Astrocyte (in vitro differentiated cells and primary cell): ENCODE data around the gene ZNF573.

Source experiments
- EZH2 ChIP-seq: IDR thresholded peaks from 2 replicates; pipeline ENCODE4 v1.6.1; 2012; ENCODE audit warnings: mild to moderate bottlenecking, low read length, inconsistent platforms; ENCODE audit not compliant: insufficient read depth
- TF ChIP-seq, protein P1 (sequence below): IDR thresholded peaks from 2 replicates; pipeline ENCODE4 v1.5.1; 2011; ENCODE audit warnings: low read depth, mild to moderate bottlenecking, inconsistent platforms, low read length, moderate library complexity; ENCODE audit not compliant: insufficient read depth

GRCh38 chr19:37719927-37720265, 59.5 kb downstream of the ZNF573 start:
- TF ChIP-seq, protein P1, sequence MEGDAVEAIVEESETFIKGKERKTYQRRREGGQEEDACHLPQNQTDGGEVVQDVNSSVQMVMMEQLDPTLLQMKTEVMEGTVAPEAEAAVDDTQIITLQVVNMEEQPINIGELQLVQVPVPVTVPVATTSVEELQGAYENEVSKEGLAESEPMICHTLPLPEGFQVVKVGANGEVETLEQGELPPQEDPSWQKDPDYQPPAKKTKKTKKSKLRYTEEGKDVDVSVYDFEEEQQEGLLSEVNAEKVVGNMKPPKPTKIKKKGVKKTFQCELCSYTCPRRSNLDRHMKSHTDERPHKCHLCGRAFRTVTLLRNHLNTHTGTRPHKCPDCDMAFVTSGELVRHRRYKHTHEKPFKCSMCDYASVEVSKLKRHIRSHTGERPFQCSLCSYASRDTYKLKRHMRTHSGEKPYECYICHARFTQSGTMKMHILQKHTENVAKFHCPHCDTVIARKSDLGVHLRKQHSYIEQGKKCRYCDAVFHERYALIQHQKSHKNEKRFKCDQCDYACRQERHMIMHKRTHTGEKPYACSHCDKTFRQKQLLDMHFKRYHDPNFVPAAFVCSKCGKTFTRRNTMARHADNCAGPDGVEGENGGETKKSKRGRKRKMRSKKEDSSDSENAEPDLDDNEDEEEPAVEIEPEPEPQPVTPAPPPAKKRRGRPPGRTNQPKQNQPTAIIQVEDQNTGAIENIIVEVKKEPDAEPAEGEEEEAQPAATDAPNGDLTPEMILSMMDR, result no peak
- TF ChIP-seq EZH2, result no peak
